GM19193 (cell line): ENCODE data around the gene KCNJ1.

Source experiments
- POLR2A ChIP-seq: IDR thresholded peaks from 4 replicates; pipeline ENCODE4 v1.6.1; 2011; ENCODE audit not compliant: insufficient read depth, insufficient read length; ENCODE audit errors: extremely low read depth

KCNJ1 gene

DNA sequence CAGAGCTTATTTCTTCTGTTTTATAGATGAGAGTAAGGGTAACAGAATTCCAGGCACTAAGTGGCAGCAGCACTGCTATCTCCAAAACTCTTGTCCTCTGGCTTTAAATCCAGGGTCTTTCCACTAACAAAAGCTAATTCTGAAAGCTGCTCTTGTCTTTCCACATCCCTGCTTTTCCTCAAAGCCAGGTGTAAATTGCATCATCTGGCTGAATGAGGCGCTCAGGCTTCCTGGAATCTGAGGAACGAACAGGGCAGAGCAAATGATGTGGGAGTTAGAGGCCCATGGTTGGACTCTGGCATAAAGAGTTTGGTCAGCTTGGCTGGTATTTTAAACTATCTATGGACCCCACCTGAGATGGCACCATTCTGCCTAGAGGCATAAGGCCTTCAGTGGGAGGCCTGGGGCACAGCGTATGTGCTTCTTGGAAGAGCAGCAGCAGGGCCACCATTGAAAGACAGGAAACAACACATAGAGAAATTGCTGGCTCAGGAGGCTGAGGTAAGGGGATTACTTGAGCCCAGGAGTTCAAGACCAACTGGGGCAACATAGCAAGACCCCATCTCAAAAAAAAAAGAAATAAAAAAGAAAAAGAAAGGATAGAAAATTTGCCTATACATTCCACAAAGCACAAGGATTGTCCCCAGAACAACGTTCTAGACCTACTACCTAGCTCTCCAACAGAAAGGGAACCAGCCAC is 25.9 kb upstream of the KCNJ1 start:
- TF ChIP-seq POLR2A: no peak

DNA sequence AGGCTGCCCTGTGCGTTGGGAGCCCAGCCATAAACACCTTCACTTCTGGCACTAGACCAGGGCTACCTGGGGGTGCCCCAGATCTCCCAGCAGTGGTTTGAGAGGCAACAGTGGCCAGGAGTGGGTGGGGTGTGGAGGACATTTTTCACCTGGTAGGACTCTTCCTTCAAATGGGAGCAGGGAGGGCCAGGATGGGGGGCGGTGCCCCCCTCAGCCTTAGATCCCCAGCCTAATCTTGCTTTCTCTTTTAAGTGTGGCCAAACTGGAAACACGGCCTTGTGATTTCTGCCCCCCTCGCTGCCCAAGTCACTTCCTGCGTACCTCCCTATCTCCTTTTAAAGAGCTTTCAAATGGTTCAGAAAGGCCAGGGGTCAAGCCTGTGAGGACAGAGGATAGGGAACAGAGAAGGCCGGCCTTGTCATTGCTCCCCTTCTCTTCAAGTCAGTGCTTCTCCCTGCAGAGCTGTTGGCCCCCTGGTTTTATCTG is 24.9 kb upstream of the KCNJ1 start:
- TF ChIP-seq POLR2A: no peak

DNA sequence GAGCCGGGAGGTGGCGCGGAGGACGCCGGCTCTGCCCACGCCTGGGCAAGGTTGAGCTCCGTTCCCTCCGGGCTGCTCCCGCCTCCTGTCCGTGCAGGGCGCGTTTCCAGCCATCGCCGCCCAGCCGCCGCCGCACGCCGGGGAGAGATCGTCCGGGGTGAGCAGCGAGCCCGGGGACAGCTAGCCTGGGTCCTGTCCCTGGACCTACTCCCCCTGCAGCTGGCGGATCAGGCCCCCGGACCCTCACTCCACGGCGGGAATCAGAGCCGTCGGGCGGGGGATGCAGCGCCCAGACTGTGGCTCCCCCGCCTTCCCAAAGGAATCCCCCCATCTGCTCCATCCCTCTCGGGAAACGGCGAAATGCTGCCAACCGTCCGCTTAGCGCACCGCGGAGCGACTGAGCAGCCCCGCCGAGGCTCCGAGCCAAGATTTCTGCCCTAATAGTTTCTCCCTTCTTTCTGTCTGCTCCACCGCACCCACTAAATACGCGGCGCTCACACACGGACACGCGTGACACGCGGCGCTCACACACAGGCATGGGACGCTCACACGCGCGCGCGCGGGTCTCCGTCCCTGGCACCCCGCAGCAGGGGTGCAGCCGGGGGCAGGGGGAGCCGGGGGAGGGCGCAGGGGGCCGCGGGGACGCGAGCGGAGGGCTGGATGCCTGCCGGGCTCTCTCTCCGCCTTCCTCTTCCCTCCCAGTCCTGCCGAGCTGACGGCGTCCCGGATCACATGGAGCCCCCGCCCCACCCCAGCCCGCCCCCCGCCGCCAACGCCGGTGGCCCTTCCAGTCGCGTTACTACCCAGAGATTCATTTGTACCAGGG is 23.7 kb upstream of the KCNJ1 start, which contains the start of gene KCNJ5:
KCNJ5 (plus strand) TSS at position 814 of the 826 bp plus-strand sequence. CDS start 19,918 bp downstream, outside the sequence.
- TF ChIP-seq POLR2A: no peak

DNA sequence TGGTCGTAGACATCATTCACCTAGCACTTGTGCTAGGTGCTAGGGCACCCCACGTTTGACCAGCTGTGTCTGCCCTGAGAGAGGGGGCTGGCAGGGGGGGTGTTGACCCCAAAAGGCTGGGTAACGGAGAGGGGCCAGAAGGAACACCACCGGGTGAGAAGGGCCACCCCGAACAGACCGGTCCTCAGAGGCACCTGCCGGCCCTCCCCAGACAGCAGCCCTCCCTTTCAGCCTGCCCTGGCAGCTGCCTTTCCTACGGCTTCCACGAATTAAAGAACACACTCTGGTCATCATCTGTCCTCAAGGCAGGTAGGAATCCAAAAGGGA is 23.1 kb upstream of the KCNJ1 start:
- no peak for TF ChIP-seq POLR2A

DNA sequence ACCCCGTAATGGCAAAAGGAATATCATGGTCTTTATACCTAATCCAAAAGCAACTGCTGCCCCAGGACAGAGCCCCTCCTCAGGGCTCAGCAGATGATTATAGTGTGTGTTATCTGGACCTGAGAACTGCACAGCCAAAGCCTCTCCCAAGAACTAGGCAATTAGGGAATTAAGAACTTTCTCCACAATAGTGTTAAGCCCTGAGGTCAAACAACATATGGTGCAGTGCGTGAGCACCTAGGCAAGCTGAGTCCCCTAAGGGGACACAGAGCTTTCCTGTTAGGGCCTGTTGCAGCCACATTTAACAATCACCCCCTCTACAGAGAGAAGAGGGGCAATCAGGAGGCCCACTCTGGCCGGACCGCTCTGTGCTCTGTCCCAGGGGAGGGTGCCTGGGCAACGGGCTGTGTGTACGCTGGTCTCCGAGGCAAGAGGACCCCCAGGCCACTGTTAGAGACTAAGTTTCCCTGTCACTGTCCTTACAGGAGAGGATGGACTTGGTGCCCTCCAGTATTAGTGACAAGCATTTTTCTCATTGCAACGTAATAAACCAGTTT is 22.6 kb upstream of the KCNJ1 start:
- no peak for TF ChIP-seq POLR2A

DNA sequence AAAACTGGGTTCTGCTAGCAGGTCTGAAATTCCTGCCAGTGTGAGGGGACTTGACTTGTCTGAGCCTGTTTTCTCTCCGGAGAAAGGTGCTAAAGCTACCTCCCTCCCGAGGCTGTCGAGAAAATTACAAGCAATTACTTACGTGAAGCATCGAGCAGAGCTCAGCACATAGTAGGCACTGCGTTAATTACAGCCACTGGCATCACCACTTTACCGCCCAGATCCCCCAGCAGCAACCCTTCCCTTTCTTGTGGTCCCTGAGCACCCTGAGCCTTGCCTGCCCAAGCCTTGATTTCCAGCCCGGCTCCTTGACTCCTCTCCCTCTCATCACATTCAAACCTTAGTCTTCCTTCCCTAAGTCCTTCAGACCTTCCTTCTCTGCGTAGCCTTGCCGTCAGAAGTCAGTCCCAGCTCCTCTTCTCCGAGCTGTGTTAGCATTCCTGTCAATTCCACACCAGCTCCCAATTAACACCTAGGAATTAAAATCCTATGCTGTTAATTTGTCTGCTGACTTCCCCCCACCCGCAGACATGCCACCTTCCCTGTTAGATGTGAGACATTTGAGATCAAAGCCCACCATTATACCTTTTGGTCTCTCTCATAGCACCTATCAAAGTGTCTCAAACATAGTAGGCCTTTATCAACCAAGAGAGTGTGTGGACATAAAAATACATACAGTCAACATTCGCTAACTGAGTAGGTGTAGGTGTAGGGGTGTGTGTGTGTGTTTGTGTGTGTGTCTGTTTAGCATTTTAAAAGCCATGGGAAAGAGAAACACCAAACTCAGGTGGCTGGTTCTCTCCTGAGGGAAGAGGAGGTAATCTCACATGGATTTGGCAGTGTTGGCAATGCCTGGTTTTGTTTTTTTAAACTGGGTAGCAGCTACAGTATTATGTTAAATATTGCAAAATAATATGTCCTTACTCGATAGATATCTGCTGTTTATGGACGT is 21.2 kb upstream of the KCNJ1 start:
- no peak for TF ChIP-seq POLR2A

DNA sequence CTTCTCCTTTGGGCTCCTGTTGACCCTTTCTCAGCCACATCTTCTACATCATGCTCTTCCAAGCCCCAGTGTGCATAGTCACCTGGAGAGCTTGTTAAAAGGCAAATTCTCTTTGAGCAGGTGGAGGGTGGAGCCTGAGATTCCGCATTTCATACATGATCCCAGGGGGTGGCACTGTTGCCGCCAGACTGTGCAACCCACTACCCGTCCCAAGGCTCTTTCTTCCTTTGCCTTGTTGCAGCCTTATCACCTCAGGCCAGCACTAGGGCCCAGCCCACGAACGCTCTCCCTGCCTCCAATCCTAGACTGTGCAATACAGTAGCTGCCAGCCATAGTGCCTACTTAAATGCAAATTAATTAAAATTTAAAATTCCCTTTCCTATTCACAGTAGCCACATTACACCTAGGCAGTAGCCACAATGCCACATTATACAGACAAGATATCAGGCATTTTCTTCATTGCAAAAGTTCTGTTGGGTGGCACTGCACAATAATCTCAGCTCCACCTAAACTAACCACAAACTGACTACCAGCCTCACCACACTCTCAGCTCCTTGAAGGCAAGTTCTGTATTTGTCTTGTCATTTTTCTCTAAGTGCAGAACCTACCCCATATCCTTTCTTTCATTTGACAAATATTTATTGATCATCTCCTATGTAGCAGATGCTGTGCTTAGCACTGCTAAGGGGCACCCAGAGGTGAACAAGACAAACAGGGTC is 19.5 kb upstream of the KCNJ1 start:
- TF ChIP-seq POLR2A: no peak

DNA sequence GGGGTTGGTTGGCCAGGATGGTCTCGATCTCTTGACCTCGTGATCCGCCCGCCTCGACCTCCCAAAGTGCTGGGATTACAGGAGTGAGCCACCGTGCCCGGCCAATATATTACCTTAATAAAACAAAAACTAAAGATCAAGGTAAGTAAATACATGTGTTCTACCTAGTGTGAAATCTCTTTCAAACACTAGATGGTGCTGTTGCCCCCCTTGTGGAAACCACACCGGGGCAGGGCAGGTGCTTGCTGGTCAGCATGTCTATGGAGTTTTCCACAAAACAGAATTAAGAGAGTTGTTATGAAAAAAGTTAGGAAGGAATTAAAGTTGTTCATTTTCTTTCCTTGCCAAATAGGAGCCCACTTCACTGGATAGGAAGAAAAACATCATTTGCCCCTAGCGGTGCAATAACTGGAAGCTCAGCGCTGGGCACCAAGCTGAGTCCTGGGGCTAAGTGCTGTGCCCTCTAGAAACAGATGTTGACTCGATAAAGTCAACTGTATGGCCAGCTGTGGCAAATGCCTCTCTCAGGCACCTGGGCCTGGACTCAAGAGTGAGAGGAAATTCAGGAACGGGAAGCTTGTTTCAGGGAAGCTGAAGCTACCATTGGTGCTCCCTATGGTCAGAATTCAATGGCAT is 17.7 kb upstream of the KCNJ1 start:
- TF ChIP-seq POLR2A: no peak

DNA sequence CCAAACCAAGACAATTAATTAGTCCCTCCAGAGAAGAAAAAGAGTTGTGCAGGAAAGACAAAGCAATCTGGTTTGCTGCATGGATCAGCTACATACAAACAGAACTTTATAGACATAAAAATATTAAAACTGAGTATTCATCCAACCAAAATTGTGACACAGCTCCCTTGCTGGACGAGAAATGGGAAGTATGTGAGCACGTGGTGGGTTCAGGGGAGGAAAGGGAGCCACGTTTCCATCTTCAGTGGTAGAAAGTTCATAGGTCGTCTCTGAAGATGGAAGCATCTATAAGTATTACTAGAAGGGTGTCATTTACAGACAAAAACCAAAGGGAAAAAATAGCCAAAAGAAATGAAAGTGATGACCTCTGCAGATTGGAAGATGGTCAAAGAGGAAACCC is 17.0 kb upstream of the KCNJ1 start:
- no peak for TF ChIP-seq POLR2A

DNA sequence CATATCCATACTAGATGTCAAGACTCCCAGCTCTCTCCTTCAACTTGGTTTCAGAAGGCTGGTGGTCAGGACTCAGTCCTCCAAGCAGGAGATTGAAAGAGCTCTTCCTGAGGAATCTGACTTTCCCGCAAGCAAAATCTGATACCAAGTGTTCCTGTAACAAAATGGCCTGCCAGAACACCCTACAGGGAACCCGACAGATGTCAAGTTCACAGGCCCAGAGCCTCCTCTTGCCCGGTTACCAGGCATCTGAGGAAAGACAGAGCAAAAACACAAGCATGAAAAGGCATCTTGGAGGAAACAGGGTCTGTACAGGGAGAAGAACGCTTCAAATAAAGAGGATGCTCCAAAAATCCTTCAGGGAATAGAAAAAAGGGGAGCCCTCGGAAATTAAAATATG is 15.4 kb upstream of the KCNJ1 start:
- no peak for TF ChIP-seq POLR2A

DNA sequence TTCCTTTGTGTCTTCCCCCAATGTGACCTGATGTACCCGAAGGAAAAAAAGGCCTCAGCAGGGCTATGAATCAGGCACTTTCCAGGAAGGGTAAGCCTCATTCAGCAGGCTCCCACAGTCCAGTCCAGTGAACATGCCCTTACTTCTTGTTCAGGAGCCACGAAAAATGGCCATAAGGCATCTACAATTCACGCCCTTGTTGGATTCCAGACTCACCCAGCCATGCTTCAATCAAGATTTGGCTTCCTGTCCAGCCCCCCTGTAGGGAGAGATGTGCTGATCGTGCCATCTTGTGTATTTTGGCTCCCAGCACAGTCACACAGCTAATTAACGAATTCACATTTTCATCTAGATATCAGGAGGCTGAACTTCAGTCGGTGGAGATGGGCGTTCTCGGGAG is 14.1 kb upstream of the KCNJ1 start:
- TF ChIP-seq POLR2A: no peak

DNA sequence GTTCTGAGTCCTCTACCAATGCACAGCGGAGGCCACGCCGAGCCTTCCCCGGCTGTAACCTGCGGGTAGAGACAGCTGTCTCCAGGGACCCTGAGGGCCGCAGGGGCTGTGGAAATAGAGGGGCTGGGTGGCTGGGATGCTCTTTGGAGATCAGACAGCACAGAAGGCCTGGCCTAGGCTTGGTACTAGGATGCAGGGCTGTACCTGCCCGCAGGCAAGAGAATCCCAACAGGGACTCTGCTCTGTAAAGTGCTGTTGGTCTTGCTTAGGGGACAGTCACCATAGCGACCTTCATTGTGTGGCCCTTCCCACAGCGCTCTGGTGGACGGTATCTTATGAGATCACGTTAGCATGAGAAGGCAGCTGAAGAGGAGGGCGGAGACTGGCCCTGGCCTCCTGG is 12.7 kb upstream of the KCNJ1 start:
- TF ChIP-seq POLR2A: no peak

DNA sequence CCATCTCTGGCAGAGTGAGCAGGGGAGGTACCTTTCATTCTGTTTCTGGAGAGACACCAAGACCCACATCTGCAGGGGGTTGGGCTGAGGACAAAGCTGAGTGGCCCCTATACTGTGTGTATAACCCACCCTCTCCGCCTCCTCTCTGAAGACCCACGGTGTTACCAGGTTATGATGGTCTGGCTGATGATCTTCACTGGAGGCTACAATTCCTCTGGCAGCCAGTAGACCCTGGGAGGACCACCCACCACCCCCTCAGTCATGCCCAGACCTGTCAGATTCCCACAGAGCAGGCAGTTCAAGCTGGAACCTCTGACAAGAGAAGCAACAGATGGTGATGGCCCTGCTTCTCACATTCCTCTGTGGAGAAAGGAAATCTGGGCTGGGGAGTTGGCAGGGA is 11.4 kb upstream of the KCNJ1 start:
- no peak for TF ChIP-seq POLR2A

DNA sequence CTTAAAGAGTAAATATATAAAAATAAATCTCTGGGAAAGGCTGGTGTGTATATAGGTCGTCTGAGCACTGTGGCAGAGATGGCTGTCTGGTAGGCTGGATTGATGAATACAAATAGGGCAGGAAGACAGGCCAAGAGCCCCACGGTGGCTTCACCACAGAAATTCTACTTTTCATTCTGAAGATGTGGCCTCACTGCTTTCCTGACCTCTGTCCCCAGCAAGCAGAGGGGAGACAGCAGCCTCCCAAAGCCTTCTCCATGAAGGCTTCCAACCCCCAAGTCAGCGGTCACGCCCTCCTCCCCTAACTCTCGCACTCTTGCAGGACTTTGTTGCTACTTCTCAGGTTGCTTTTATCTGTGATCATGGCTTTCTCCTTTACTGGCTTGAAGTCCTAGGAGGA is 10.6 kb upstream of the KCNJ1 start:
- no peak for TF ChIP-seq POLR2A
